D721Med (cell line): ENCODE measurements around the gene LZTR1.

Source experiments
- DNase-seq: peaks from one replicate; pipeline ENCODE4 v3.0.0; 2011; ENCODE audit warnings: low spot score; ENCODE audit not compliant: insufficient read length
- FAIRE-seq: peaks from 2 replicates; lab custom pipeline; 2011; peaks lifted over from hg19 to GRCh38; lab: Jason Lieb, UNC
- TF ChIP-seq, protein P1 (sequence below): IDR thresholded peaks from 2 replicates; pipeline ENCODE4 v1.5.1; 2012; ENCODE audit warnings: mild to moderate bottlenecking, control low read depth; ENCODE audit not compliant: insufficient read depth; ENCODE audit errors: missing control alignments

Gene LZTR1

GRCh38 chr22:21018314-21018713 is 36.2 kb downstream of the LZTR1 start:
- DNase-seq (no peak), FAIRE-seq (no peak)
- TF ChIP-seq, protein P1, sequence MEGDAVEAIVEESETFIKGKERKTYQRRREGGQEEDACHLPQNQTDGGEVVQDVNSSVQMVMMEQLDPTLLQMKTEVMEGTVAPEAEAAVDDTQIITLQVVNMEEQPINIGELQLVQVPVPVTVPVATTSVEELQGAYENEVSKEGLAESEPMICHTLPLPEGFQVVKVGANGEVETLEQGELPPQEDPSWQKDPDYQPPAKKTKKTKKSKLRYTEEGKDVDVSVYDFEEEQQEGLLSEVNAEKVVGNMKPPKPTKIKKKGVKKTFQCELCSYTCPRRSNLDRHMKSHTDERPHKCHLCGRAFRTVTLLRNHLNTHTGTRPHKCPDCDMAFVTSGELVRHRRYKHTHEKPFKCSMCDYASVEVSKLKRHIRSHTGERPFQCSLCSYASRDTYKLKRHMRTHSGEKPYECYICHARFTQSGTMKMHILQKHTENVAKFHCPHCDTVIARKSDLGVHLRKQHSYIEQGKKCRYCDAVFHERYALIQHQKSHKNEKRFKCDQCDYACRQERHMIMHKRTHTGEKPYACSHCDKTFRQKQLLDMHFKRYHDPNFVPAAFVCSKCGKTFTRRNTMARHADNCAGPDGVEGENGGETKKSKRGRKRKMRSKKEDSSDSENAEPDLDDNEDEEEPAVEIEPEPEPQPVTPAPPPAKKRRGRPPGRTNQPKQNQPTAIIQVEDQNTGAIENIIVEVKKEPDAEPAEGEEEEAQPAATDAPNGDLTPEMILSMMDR = no peak

GRCh38 chr22:21020802-21021429 is 38.8 kb downstream of the LZTR1 start:
- DNase-seq (peak; percentile 82), FAIRE-seq (no peak)
- TF ChIP-seq, protein P1 = peak; percentile 42

- DNase-seq (no peak), FAIRE-seq (no peak)
- TF ChIP-seq, protein P1 = no peak
Measured at GRCh38 chr22:21022507-21022906, 40.4 kb downstream of the LZTR1 start.

DNA sequence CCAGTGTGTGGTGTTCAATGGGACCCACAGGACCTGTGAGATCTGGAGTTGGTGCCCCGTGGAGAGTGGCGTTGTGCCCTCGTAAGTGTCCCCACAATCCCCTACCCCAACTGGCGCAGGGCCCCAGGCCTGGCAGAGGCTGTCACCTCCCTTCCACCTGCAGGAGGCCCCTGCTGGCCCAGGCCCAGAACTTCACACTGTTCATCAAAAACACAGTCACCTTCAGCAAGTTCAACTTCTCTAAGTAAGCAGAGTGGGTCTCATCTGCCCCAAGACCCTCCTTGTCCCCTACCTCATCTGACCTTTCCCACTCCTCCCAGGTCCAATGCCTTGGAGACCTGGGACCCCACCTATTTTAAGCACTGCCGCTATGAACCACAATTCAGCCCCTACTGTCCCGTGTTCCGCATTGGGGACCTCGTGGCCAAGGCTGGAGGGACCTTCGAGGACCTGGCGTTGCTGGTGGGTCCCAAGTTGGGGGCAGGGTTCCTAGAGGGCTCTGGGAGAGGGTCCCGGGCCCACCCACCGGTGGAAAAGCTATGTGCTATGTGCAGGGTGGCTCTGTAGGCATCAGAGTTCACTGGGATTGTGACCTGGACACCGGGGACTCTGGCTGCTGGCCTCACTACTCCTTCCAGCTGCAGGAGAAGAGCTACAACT is 41.0 kb downstream of the LZTR1 start:
- DNase-seq (no peak), FAIRE-seq (no peak)
- TF ChIP-seq, protein P1 = no peak

- DNase-seq = no peak
- FAIRE-seq = no peak
- TF ChIP-seq, protein P1 = no peak
Measured at GRCh38 chr22:21025266-21025665, 43.2 kb downstream of the LZTR1 start.

- TF ChIP-seq, protein P1 = no peak
- DNase-seq (no peak), FAIRE-seq (no peak)
Measured at GRCh38 chr22:21025763-21026755, 44.0 kb downstream of the LZTR1 start.
